NCI-H2196 treated with DMSO at 0.1 percent for 48 hours (cell line): ENCODE results near the gene WRAP53.

Experiments used
- DNase-seq: peaks from one replicate; lab custom pipeline; 2025; ENCODE audit not compliant: unreplicated experiment; lab: John Stamatoyannopoulos, UW

WRAP53 gene

GRCh38 chr17:7740481-7741001 lies 52.3 kb downstream of the WRAP53 start:
- DNase-seq, result no peak

- no peak for DNase-seq
Observed at GRCh38 chr17:7742729-7743128, 54.5 kb downstream of the WRAP53 start.

GRCh38 chr17:7744416-7744815 lies 56.1 kb downstream of the WRAP53 start:
- DNase-seq, result no peak

GRCh38 chr17:7745748-7746470 lies 57.6 kb downstream of the WRAP53 start:
- DNase-seq, result no peak

- no peak for DNase-seq
Observed at GRCh38 chr17:7747635-7748071, 59.4 kb downstream of the WRAP53 start.

- no peak for DNase-seq
Observed at GRCh38 chr17:7748076-7748775, 59.9 kb downstream of the WRAP53 start.

- no peak for DNase-seq
Observed at GRCh38 chr17:7750321-7750821, 62.1 kb downstream of the WRAP53 start.
